SU-DHL-6 (cell line): Measurements from ENCODE around the gene ADGRF4.

Experiments
- H2AFZ ChIP-seq: fragments of 200-600 bp; sonication (generic); 2 replicates; pipeline ENCODE4 v1.6.1; 2014; ENCODE audit warnings: low read depth, mild to moderate bottlenecking, moderate library complexity, mixed read lengths, antibody characterized with exemption, low read length; ENCODE audit not compliant: severe bottlenecking
- H3F3A ChIP-seq: fragments of 200-600 bp; shearing (Covaris generic); 2 replicates; pipeline ENCODE4 v1.6.0; 2016; ENCODE audit warnings: antibody characterized with exemption, mild to moderate bottlenecking; ENCODE audit not compliant: insufficient read depth
- H3K27ac ChIP-seq: fragments of 200-600 bp; sonication (generic); 2 replicates; pipeline ENCODE4 v1.5.1; 2016; ENCODE audit warnings: low read depth, mild to moderate bottlenecking, low read length, moderate library complexity, mixed read lengths
- H3K27me3 ChIP-seq: fragments of 200-600 bp; sonication (generic), shearing (Covaris generic); 2 replicates; pipeline ENCODE4 v1.6.0; 2014; ENCODE audit warnings: mild to moderate bottlenecking, low read length
- H3K36me3 ChIP-seq: fragments of 200-600 bp; sonication (generic); 2 replicates; pipeline ENCODE4 v1.6.1; 2014; ENCODE audit warnings: mild to moderate bottlenecking, low read length, mixed read lengths
- H3K4me2 ChIP-seq: fragments of 300-600, 200-600 bp; shearing (Covaris generic), sonication (generic); 2 replicates; pipeline ENCODE4 v1.6.0; 2014; ENCODE audit warnings: low read length, low read depth, mild to moderate bottlenecking; ENCODE audit not compliant: poor library complexity, severe bottlenecking
- H3K4me3 ChIP-seq: fragments of 200-600 bp; sonication (generic); 2 replicates; pipeline ENCODE4 v1.5.1; 2014; ENCODE audit warnings: antibody characterized with exemption, low read length, mild to moderate bottlenecking, mixed read lengths; ENCODE audit not compliant: insufficient read depth, poor library complexity, severe bottlenecking
- H3K79me2 ChIP-seq: fragments of 200-600 bp; sonication (generic); 2 replicates; pipeline ENCODE4 v1.6.1; 2014; ENCODE audit warnings: mild to moderate bottlenecking, low read length, moderate library complexity; ENCODE audit not compliant: insufficient read depth
- H3K9ac ChIP-seq: fragments of 200-600 bp; sonication (generic); 2 replicates; pipeline ENCODE4 v1.7.0; 2014; ENCODE audit warnings: mild to moderate bottlenecking, low read length
- H3K9me2 ChIP-seq: fragments of 200-600 bp; sonication (generic); replicated peaks from 2 replicates; pipeline ENCODE4 v1.6.1; 2014; ENCODE audit warnings: low read length; ENCODE audit not compliant: insufficient read depth
- H3K9me3 ChIP-seq: fragments of 200-600 bp; sonication (generic); 2 replicates; pipeline ENCODE4 v1.6.1; 2014; ENCODE audit warnings: low read length, mixed read lengths; ENCODE audit not compliant: insufficient read depth
- H4K20me1 ChIP-seq: fragments of 200-600 bp; sonication (generic); 2 replicates; pipeline ENCODE4 v1.6.1; 2014; ENCODE audit warnings: low read depth, mild to moderate bottlenecking, antibody characterized with exemption, low read length, moderate library complexity, mixed read lengths
- EZH2phosphoT487 ChIP-seq: fragments of 200-600 bp; sonication (generic), shearing (Covaris generic); conservative IDR thresholded peaks from 2 replicates; pipeline ENCODE4 v1.6.1; 2018; ENCODE audit warnings: mild to moderate bottlenecking, antibody characterized with exemption, low read length, moderate library complexity, mixed read lengths
- TF ChIP-seq, protein P1 (sequence below): fragments of 200-600 bp; sonication (generic); IDR thresholded peaks from one replicate; pipeline ENCODE4 v1.5.1; 2017; ENCODE audit warnings: antibody characterized with exemption, mild to moderate bottlenecking, low read length, moderate library complexity; ENCODE audit not compliant: insufficient read depth, poor library complexity, severe bottlenecking

Gene ADGRF4

DNA sequence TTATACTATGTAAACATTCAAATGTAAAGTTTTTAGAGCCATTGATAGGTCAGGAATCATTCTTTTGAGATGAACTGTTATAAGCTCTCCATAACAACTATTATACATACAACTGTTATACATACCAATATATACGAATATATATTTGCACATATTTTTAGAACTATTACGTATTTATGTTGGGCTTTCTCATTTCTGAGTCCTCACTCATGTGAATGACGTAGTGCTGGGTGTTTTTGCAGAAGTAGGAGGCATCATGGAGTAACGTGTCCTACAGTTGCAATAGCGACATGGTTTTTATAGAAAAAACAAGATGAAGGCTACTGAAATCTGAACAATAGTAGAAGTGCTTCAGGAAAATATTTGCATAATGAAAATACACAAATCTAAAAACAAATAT is 36.4 kb upstream of the ADGRF4 start:
- no peak overlapping the region for H3K9ac ChIP-seq
- H2AFZ ChIP-seq: no peak overlapping the region
- no peaks in the 10 kb centered on the region for H3F3A ChIP-seq
- TF ChIP-seq, protein P1, sequence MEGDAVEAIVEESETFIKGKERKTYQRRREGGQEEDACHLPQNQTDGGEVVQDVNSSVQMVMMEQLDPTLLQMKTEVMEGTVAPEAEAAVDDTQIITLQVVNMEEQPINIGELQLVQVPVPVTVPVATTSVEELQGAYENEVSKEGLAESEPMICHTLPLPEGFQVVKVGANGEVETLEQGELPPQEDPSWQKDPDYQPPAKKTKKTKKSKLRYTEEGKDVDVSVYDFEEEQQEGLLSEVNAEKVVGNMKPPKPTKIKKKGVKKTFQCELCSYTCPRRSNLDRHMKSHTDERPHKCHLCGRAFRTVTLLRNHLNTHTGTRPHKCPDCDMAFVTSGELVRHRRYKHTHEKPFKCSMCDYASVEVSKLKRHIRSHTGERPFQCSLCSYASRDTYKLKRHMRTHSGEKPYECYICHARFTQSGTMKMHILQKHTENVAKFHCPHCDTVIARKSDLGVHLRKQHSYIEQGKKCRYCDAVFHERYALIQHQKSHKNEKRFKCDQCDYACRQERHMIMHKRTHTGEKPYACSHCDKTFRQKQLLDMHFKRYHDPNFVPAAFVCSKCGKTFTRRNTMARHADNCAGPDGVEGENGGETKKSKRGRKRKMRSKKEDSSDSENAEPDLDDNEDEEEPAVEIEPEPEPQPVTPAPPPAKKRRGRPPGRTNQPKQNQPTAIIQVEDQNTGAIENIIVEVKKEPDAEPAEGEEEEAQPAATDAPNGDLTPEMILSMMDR: no peak
- TF ChIP-seq EZH2phosphoT487: no peak
- H4K20me1 ChIP-seq: no peaks in the 10 kb centered on the region
- H3K4me3 ChIP-seq: no peak overlapping the region
- no peaks in the 10 kb centered on the region for H3K9me3 ChIP-seq
- no peaks in the 10 kb centered on the region for H3K9me2 ChIP-seq
- no peak overlapping the region for H3K4me2 ChIP-seq
- 0 out of 2 replicates have a peak, but pooled peaks cover 6% of the 10 kb centered on the region for H3K27me3 ChIP-seq
- H3K79me2 ChIP-seq: no peaks in the 10 kb centered on the region
- H3K36me3 ChIP-seq: no peaks in the 10 kb centered on the region
- H3K27ac ChIP-seq: no peak overlapping the region

GRCh38 chr6:47663462-47664216 is 34.7 kb upstream of the ADGRF4 start:
- Histone ChIP-seq H3K4me3 (no peak overlapping the region), H3K4me2 (no peak overlapping the region), H3K79me2 (no peaks in the 10 kb centered on the region), H3K9me2 (no peaks in the 10 kb centered on the region), H2AFZ (no peak overlapping the region), H3K27ac (no peak overlapping the region), H3K9ac (no peak overlapping the region), H3K27me3 (0 out of 2 replicates have a peak, but pooled peaks cover 6% of the 10 kb centered on the region), H3K36me3 (no peaks in the 10 kb centered on the region), H3K9me3 (no peaks in the 10 kb centered on the region), H4K20me1 (no peaks in the 10 kb centered on the region), H3F3A (no peaks in the 10 kb centered on the region)
- TF ChIP-seq, protein P1: no peak
- TF ChIP-seq EZH2phosphoT487: no peak

DNA sequence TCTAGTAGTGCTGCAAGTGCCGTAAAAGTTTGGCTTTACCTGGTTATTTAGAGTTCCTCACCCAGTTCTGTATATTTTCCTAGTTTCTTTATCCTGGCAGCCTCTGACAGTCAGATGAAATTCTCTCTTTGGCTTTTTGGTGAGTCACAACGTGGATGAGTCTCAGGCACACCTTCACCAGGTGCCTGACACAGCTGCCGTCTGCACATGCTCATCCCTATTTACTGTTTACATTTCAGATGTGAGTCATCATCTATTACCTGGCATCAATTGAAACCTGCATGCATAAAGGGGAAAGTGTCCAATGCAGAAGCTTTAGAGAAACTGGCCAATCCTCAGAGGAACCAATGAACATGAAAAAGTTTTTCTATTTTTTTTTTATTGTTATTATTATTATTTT is 33.3 kb upstream of the ADGRF4 start:
- H3K79me2 ChIP-seq: no peaks in the 10 kb centered on the region
- no peaks in the 10 kb centered on the region for H4K20me1 ChIP-seq
- H2AFZ ChIP-seq: no peak overlapping the region
- no peak for TF ChIP-seq EZH2phosphoT487
- TF ChIP-seq, protein P1: no peak
- H3K36me3 ChIP-seq: no peaks in the 10 kb centered on the region
- H3K4me2 ChIP-seq: no peak overlapping the region
- no peaks in the 10 kb centered on the region for H3F3A ChIP-seq
- 0 out of 2 replicates have a peak, but pooled peaks cover 6% of the 10 kb centered on the region for H3K27me3 ChIP-seq
- no peaks in the 10 kb centered on the region for H3K9me3 ChIP-seq
- H3K4me3 ChIP-seq: no peak overlapping the region
- no peak overlapping the region for H3K27ac ChIP-seq
- H3K9ac ChIP-seq: no peak overlapping the region
- H3K9me2 ChIP-seq: no peaks in the 10 kb centered on the region
